Thymus (tissue), 11 donors: Measurements from ENCODE around the gene DDRGK1. TPM values are rescaled to one million over a fixed set of nuclear protein-coding genes. Genes with fewer than 3 reads are reported as not detected.

Source experiments
- DNase-seq, 9 donors: peaks; one replicate each; pipeline ENCODE4 v3.0.0-alpha.2; 2013; ENCODE audit warnings: low spot score in 9 of 9, low read depth in 6 of 9, missing footprints in 1 of 9
- H3K27ac ChIP-seq, 2 donors: one replicate each; pipeline ENCODE4 v1.5.1; 2013; ENCODE audit warnings: control low read depth in 1 of 2, low read depth in 1 of 2, low read length in 1 of 2, mild to moderate bottlenecking in 1 of 2, moderate library complexity in 1 of 2
- H3K27me3 ChIP-seq, 2 donors: one replicate each; pipeline ENCODE4 v1.5.1; 2013; ENCODE audit warnings: low read length in 1 of 2; ENCODE audit not compliant: control insufficient read depth in 2 of 2, insufficient read depth in 1 of 2
- H3K36me3 ChIP-seq, 2 donors: one replicate each; pipeline ENCODE4 v1.5.1; 2013; ENCODE audit warnings: low read length in 1 of 2, mild to moderate bottlenecking in 1 of 2, moderate library complexity in 1 of 2; ENCODE audit not compliant: control insufficient read depth in 2 of 2, insufficient read depth in 2 of 2
- H3K4me1 ChIP-seq, 2 donors: one replicate each; pipeline ENCODE4 v1.5.1; 2013; ENCODE audit warnings: low read length in 2 of 2; ENCODE audit not compliant: control insufficient read depth in 2 of 2, insufficient read depth in 2 of 2
- H3K4me3 ChIP-seq, 2 donors: one replicate each; pipeline ENCODE4 v1.5.1; 2013; ENCODE audit warnings: low read length in 2 of 2, control low read depth in 1 of 2, mild to moderate bottlenecking in 1 of 2
- H3K9me3 ChIP-seq, 2 donors: one replicate each; pipeline ENCODE4 v1.5.1; 2013; ENCODE audit warnings: low read length in 1 of 2, mild to moderate bottlenecking in 1 of 2; ENCODE audit not compliant: control insufficient read depth in 2 of 2, insufficient read depth in 1 of 2
- WGBS: extraction: QIAGEN DNeasy Blood & Tissue Kit; methylation state at CpG from one replicate; pipeline ENCODE4 v1.1.7; 2013; 5-methylcytosine and 5-hydroxymethylcytosine counted together
- polyA plus RNA-seq: library from polyadenylated mRNA; stranded (reverse); fragments of 200-250 nt; gene quantifications from one replicate; pipeline ENCODE4 v1.2.3, GENCODE V29; 2013
- total RNA-seq: library from RNA; stranded (reverse); fragments of 120-200 nt; gene quantifications from one replicate; pipeline ENCODE4 v1.2.4, GENCODE V29; 2013
- donor health status: healthy.

The DDRGK1 gene
- total and polyA plus RNA-seq, 2 donors: 38.4 to 42.7 TPM

DNA sequence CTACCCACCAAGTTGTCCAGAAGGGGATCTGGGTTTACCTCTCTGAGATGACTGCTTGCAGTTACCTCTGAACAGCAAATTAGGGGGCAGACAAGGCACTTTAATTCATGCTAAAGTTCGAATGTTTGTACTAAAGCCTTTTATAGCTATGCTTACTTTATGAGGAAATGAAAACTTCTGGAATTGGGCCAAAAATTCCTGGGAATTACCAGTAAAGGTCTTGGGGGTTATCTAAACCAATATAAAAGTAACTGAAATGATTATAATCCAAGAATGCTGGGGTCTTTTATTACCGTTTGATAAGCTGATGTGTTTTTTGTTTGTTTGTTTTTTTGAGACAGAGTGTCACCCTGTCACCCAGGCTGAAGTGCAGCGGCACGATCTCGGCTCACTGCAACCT is 23.2 kb downstream of the DDRGK1 start:
- no peak overlapping the region for H3K27ac ChIP-seq
- H3K36me3 ChIP-seq: no peaks in the 10 kb centered on the region
- H3K27me3 ChIP-seq: no peaks in the 10 kb centered on the region
- WGBS: 86% methylated on average over 5 of the region's 5 CpGs
- no peaks in the 10 kb centered on the region for H3K9me3 ChIP-seq
- no peak overlapping the region for H3K4me3 ChIP-seq
- no peak for DNase-seq
- no peaks in the 10 kb centered on the region for H3K4me1 ChIP-seq

DNA sequence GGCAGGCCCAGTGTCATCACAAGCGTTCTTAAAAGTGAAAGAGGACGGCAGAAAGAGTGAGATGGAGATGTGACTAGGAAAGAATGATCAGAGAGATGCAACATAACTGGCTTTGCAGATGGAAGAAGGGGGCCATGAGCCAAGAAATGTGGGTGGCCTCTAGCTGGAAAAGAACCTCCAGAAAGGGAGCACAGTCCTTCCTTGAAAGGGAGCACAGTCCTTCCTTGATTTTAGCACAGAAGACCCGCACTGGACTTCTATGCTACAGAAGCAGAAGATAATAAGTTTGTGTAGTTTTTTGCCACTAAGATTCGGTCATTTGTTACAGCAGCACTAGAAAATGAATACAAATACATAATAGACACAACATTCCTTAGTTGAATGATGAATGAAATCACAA is 24.2 kb downstream of the DDRGK1 start:
- Histone ChIP-seq H3K27ac (no peak overlapping the region), H3K9me3 (no peaks in the 10 kb centered on the region), H3K4me1 (no peaks in the 10 kb centered on the region), H3K36me3 (no peaks in the 10 kb centered on the region), H3K27me3 (peaks cover 0 to 9% of the 10 kb centered on the region in 2 donors), H3K4me3 (no peak overlapping the region)
- DNase-seq: no peak
- WGBS: 81% methylated on average over 4 of the region's 4 CpGs

DNA sequence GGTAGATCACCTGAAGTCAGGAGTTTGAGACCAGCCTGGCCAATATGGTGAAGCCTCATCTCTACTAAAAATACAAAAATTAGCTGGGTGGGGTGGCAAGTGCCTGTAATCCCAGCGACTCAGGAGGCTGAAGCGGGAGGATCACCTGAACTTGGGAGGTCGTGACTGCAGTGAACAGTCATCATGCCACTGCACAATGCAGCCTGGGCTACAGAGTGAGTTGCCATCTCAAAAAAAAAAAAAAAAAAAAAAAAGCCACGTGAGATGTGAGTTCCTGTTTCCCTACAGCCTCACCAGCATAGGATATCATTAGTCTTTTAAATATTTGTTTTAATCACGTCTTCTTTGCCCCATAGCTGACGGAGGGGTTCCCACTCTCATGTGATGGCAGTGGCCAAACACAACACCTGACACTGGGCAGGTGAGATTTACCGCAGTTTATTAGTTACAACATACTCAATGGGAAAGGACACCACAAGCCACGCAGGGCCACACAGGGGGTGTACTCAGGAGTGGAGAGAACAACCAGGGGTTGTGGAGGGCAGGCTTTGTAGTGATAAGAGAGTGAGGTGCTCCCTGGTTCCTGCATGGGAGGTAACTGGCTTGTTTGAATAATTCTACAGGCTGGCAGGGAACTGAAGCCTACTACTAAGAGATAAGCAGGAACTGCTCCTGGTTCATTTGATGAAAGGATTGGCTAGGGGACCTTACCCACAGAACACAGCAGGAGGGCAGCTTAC is 26.6 kb downstream of the DDRGK1 start:
- H3K4me3 ChIP-seq: no peak overlapping the region
- peaks cover 6 to 14% of the 10 kb centered on the region in 2 donors for H3K4me1 ChIP-seq
- H3K27me3 ChIP-seq: peaks cover 20 to 32% of the 10 kb centered on the region in 2 donors
- no peak for DNase-seq
- WGBS: 80% methylated on average over 8 of the region's 8 CpGs
- no peak overlapping the region for H3K27ac ChIP-seq
- H3K9me3 ChIP-seq: peaks cover 2 to 10% of the 10 kb centered on the region in 2 donors
- H3K36me3 ChIP-seq: no peaks in the 10 kb centered on the region

DNA sequence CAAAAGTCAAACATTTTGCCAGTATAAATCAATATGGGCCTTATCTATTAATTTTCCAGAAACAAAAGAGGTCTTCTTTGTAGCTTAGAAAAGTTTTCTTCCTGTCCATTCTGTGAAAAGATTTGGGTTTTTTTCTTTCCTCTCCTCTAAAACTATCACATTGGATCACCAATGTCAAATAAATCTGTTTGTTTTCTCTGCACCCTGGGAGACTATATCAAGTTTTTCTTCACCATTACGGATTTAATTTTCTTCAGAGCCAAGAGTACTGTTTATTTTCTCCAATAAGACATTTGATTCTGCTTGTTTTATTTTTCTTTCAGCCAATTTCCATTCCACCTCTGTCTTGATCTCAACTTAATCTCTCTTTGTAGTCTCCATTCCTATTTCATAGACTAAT is 29.2 kb downstream of the DDRGK1 start:
- H3K27me3 ChIP-seq: peaks cover 24 to 58% of the 10 kb centered on the region in 2 donors
- H3K4me3 ChIP-seq: no peak overlapping the region
- peaks cover 2 to 10% of the 10 kb centered on the region in 2 donors for H3K9me3 ChIP-seq
- no peak for DNase-seq
- no peak overlapping the region for H3K27ac ChIP-seq
- H3K4me1 ChIP-seq: peaks cover 10 to 17% of the 10 kb centered on the region in 2 donors
- WGBS: 88% methylated on average over 1 of the region's 1 CpG
- H3K36me3 ChIP-seq: no peaks in the 10 kb centered on the region

DNA sequence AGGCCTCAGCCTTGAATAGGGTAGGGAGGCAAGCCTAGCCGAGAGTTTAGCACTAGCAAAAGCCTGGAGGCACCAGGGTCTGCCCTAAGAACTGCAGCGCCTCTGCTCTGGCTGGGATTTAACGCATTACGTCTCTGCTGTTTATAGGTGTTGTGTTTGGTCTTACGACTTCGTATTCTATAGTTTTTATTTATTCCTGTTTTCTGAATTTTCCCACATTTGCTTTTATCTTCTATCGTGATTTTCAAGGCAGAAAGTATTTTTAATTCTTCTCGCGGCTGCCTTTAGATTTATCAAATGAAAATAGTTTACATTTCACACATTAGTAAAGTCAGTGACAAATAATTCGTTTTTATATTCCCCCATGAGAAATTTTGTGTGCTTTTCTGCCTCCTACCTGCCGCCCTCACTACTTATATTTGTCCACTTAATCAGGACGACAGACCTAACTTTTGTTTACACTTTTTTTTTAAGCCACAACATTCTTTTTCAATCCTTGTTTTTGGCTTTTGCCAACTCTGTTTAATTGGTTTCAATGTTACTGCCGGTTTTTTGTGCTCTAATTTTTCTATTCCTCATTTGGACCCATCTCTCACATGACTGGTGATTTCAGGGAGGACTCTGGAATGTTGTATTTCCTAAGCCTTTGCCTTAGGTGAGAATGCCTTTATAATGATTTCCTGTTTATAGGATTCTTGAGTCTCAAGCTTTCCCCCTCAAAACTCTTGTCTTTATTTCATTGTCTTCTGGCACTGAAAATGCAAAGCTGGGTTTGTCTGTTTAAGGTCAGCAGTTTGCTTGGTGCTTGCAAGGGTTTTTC is 29.8 kb downstream of the DDRGK1 start:
- H3K4me1 ChIP-seq: peaks cover 10 to 17% of the 10 kb centered on the region in 2 donors
- H3K27me3 ChIP-seq: peaks cover 24 to 64% of the 10 kb centered on the region in 2 donors
- DNase-seq: peak in 1 of 9 donors; percentile 24
- peak overlapping the region; percentile 60 to 78 for H3K4me3 ChIP-seq
- WGBS: 27% methylated on average over 13 of the region's 13 CpGs
- peaks cover 2 to 10% of the 10 kb centered on the region in 2 donors for H3K9me3 ChIP-seq
- H3K27ac ChIP-seq: no peak overlapping the region
- H3K36me3 ChIP-seq: no peaks in the 10 kb centered on the region

DNA sequence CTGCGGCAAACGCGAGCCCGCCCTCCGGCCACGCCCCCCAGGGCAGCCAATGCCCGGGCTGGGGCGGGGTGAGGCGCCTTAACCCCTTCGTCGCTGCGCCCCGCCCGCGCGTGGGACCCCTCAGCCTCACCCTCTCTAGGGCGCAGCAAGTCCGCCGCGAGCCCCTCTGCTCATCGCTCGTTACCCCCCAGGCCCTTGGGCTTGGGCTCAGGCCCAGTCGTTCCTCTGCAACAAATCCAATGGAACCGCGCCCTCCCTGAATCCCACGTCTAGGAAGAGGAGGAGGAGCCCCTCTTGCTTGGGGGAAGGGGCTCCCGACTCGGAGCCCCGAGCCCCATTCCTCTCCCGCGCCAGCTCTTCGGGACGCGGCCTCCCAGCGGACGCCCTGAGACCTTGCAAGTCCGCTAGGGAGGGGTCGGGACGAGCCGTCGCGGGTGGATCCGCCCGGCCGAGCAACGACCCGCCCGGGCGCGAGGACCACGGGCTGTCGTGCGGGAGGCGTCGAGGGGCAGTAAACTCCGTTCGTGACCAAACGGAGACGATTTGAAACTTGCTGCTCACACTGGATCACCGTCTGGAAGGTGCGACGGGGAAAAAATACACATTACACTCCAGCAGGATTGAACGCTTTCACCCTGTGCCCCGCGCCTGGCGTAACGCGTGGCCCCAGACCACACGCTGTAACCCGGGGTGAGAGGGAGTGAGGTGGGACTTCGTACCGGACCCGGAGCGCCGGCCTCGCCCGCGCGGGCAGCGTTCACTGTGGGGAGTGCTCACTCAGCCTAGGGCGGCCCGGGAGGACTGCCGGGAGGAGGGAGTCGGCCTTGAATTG is 30.7 kb downstream of the DDRGK1 start:
- Histone ChIP-seq H3K27ac (no peak overlapping the region), H3K36me3 (no peaks in the 10 kb centered on the region), H3K27me3 (peaks cover 26 to 72% of the 10 kb centered on the region in 2 donors), H3K9me3 (peaks cover 2 to 10% of the 10 kb centered on the region in 2 donors), H3K4me1 (peaks cover 10 to 17% of the 10 kb centered on the region in 2 donors), H3K4me3 (peak overlapping the region; percentile 60 to 78)
- WGBS: 1% methylated on average over 84 of the region's 84 CpGs
- DNase-seq: peak in 8 of 9 donors; percentile 66 to 91 (median 82)

DNA sequence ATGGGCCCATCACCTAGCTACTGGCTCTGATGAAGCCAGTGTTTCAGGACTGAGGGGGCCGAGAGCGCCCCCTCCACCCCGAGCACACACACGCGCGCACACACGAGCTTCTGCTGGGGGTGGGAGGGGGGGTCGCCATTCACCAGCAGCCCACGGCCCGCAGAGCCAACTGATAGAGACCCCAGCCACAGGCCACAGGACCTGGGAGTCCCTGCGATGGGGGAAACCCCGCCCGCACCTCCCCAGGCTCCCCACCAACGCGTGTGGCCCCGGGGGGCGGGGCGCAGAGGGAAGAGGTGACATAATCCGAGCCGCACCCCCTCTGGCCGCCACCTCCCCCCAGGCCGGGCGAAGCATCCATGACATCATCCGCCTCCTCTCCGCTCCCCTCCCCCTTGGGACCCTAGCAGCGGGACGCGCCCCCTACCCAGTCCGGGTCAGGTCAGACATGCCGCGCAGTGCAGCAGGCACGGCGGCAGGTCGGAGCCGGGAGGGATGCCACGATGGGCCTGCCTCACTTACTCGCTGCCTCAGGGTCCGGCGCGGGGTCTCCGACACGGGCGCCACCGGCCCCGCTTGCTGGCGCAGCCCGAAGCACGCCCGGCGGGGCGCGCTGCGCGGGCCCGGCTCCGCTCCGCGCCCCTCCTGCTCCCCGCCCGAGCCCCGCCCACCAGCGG is 31.4 kb downstream of the DDRGK1 start, which contains the start of gene LZTS3:
Gene LZTS3 (minus strand): TSS at position 617 of the 677 bp plus-strand sequence. CDS start 6,386 bp downstream, outside the sequence.
- peaks cover 2 to 10% of the 10 kb centered on the region in 2 donors for H3K9me3 ChIP-seq
- peak in 6 of 9 donors; percentile 30 to 73 (median 50) for DNase-seq
- peaks cover 31 to 80% of the 10 kb centered on the region in 2 donors for H3K27me3 ChIP-seq
- peaks cover 10 to 22% of the 10 kb centered on the region in 2 donors for H3K4me1 ChIP-seq
- H3K27ac ChIP-seq: no peak within 1 kb of the TSS
- peak within 1 kb of the TSS; percentile 60 to 78 for H3K4me3 ChIP-seq
- no peaks in the 10 kb centered on the region for H3K36me3 ChIP-seq
- WGBS: under 1% methylated on average over 62 of the region's 62 CpGs
